H1 (cell line): Measurements from ENCODE around the gene PAX8. TPM values are rescaled to one million over a fixed set of nuclear protein-coding genes. Genes with fewer than 3 reads are reported as not detected.

Source experiments
- CTCF ChIA-PET: fragments of 300-600 bp; sonication (Branson Sonifier 250); formaldehyde crosslinking; loops from one replicate; lab custom pipeline; 2021; ENCODE audit not compliant: partially characterized antibody; lab: Charles Lee
- POLR2A ChIA-PET: fragments of 300-600 bp; sonication (Branson Sonifier 250); formaldehyde crosslinking; loops from one replicate; lab custom pipeline; 2021; ENCODE audit warnings: inconsistent platforms; ENCODE audit not compliant: partially characterized antibody; lab: Charles Lee
- DNase-seq, 2 experiments: peaks; one replicate each; pipeline versions ENCODE4 v3.0.0 to v3.0.0-alpha.2; 2010 to 2022; ENCODE audit warnings: low spot score in 2 of 2, low read depth in 1 of 2, mixed read lengths in 1 of 2
- FAIRE-seq: peaks from 2 replicates; lab custom pipeline; 2011; peaks lifted over from hg19 to GRCh38; lab: Jason Lieb, UNC
- H2AFZ ChIP-seq: 2 replicates; pipeline ENCODE4 v1.8.1; 2012; ENCODE audit warnings: low read length, inconsistent platforms
- H2AK5ac ChIP-seq: 2 replicates; pipeline ENCODE4 v1.6.1; 2013; ENCODE audit warnings: low read depth, low read length
- H2BK120ac ChIP-seq: replicated peaks from 2 replicates; pipeline ENCODE3; 2013; ENCODE audit warnings: low read depth, low read length, inconsistent platforms
- H2BK12ac ChIP-seq: 2 replicates; pipeline ENCODE4 v1.6.1; 2013; ENCODE audit warnings: low read depth, low read length
- H2BK15ac ChIP-seq: 2 replicates; pipeline ENCODE4 v1.6.1; 2013; ENCODE audit warnings: low read length
- H2BK20ac ChIP-seq: 2 replicates; pipeline ENCODE4 v1.6.1; 2013; ENCODE audit warnings: low read length
- H2BK5ac ChIP-seq: 2 replicates; pipeline ENCODE4 v1.6.1; 2013; ENCODE audit warnings: low read depth, low read length
- H3K14ac ChIP-seq: 2 replicates; pipeline ENCODE4 v1.6.1; 2013; ENCODE audit warnings: inconsistent platforms; ENCODE audit not compliant: insufficient read length
- H3K18ac ChIP-seq: 2 replicates; pipeline ENCODE4 v1.6.1; 2013; ENCODE audit warnings: low read length; ENCODE audit errors: extremely low read depth
- H3K23ac ChIP-seq: 2 replicates; pipeline ENCODE4 v1.6.1; 2013; ENCODE audit warnings: inconsistent platforms; ENCODE audit not compliant: insufficient read length
- H3K23me2 ChIP-seq: 2 replicates; pipeline ENCODE4 v1.6.1; 2013; ENCODE audit warnings: low read depth, low read length
- H3K27ac ChIP-seq: 2 replicates; pipeline ENCODE4 v1.6.1; 2011; ENCODE audit warnings: low read depth, low read length, inconsistent platforms
- H3K27me3 ChIP-seq, 4 experiments: replicated peaks in 1 of 4; 1 replicate in 1 of 4; 2 replicates in 3 of 4; pipeline versions ENCODE4 v1.6.1 to v1.8.1; 2011 to 2013; ENCODE audit warnings: low read length in 3 of 4, mild to moderate bottlenecking in 3 of 4, inconsistent platforms in 2 of 4, mixed read lengths in 2 of 4, moderate library complexity in 1 of 4; ENCODE audit not compliant: control insufficient read depth in 3 of 4, insufficient read depth in 3 of 4; ENCODE audit errors: extremely low read depth in 1 of 4
- H3K36me3 ChIP-seq, 4 experiments: 2 replicates each; pipeline versions ENCODE4 v1.6.1 to v1.8.1; 2011 to 2013; ENCODE audit warnings: mild to moderate bottlenecking in 4 of 4, low read length in 3 of 4, moderate library complexity in 2 of 4, control low read depth in 1 of 4, inconsistent platforms in 1 of 4; ENCODE audit not compliant: insufficient read depth in 4 of 4, control insufficient read depth in 2 of 4
- H3K4ac ChIP-seq: replicated peaks from 2 replicates; pipeline ENCODE3; 2013; ENCODE audit warnings: low read length, low read depth, mixed read lengths, inconsistent platforms; ENCODE audit not compliant: insufficient read length
- H3K4me1 ChIP-seq, 4 experiments: replicated peaks in 1 of 4; 1 replicate in 1 of 4; 2 replicates in 3 of 4; pipeline versions ENCODE4 v1.6.1 to v1.8.1; 2011 to 2013; ENCODE audit warnings: low read length in 3 of 4, inconsistent platforms in 2 of 4, mixed read lengths in 1 of 4; ENCODE audit not compliant: insufficient read depth in 4 of 4, control insufficient read depth in 3 of 4
- H3K4me2 ChIP-seq, 2 experiments: 2 replicates each; pipeline versions ENCODE4 v1.6.1 to v1.8.1; 2011 to 2013; ENCODE audit warnings: low read depth in 2 of 2, low read length in 2 of 2, control low read depth in 1 of 2, inconsistent platforms in 1 of 2, mild to moderate bottlenecking in 1 of 2; ENCODE audit not compliant: insufficient read depth in 1 of 2
- H3K4me3 ChIP-seq, 4 experiments: fragments of 200-600, 300-600 bp in 1 of 4; sonication (generic), shearing (Covaris generic), sonication (Bioruptor Twin) in 1 of 4; 2 replicates each; pipeline versions ENCODE4 v1.5.1 to v1.8.1; 2011 to 2016; ENCODE audit warnings: low read length in 4 of 4, low read depth in 3 of 4, control low read depth in 2 of 4, inconsistent platforms in 2 of 4, mild to moderate bottlenecking in 2 of 4, mixed read lengths in 1 of 4, moderate library complexity in 1 of 4; ENCODE audit not compliant: insufficient read depth in 2 of 4; ENCODE audit errors: extremely low read depth in 1 of 4
- H3K56ac ChIP-seq: replicated peaks from 2 replicates; pipeline ENCODE3; 2013; ENCODE audit warnings: low read depth, mild to moderate bottlenecking, mixed read lengths, low read length, inconsistent platforms; ENCODE audit not compliant: insufficient read length
- H3K79me1 ChIP-seq: 2 replicates; pipeline ENCODE4 v1.6.1; 2013; ENCODE audit warnings: low read depth, low read length, control low read depth
- H3K79me2 ChIP-seq, 2 experiments: 2 replicates each; pipeline versions ENCODE4 v1.6.1 to v1.8.1; 2012 to 2013; ENCODE audit warnings: low read length in 2 of 2, mild to moderate bottlenecking in 2 of 2, inconsistent platforms in 1 of 2; ENCODE audit not compliant: insufficient read depth in 2 of 2, control insufficient read depth in 1 of 2
- H3K9ac ChIP-seq, 4 experiments: replicated peaks in 1 of 4; 1 replicate in 1 of 4; 2 replicates in 3 of 4; pipeline versions ENCODE4 v1.6.1 to v1.8.1; 2011 to 2013; ENCODE audit warnings: low read depth in 3 of 4, low read length in 3 of 4, control low read depth in 2 of 4, mild to moderate bottlenecking in 2 of 4, moderate library complexity in 2 of 4, inconsistent platforms in 1 of 4; ENCODE audit errors: extremely low read depth in 1 of 4
- H3K9me3 ChIP-seq, 2 experiments: 2 replicates each; pipeline versions ENCODE4 v1.6.1 to v1.8.1; 2012 to 2013; ENCODE audit warnings: mild to moderate bottlenecking in 2 of 2, moderate library complexity in 2 of 2, control low read depth in 1 of 2, inconsistent platforms in 1 of 2, low read depth in 1 of 2, low read length in 1 of 2, mixed read lengths in 1 of 2; ENCODE audit not compliant: insufficient read depth in 2 of 2
- H4K20me1 ChIP-seq, 2 experiments: replicated peaks in 1 of 2; 2 replicates each; pipeline versions ENCODE3 to v1.8.1; 2011 to 2013; ENCODE audit warnings: inconsistent platforms in 2 of 2, low read length in 2 of 2, mild to moderate bottlenecking in 1 of 2; ENCODE audit not compliant: insufficient read depth in 2 of 2, control insufficient read depth in 1 of 2
- H4K5ac ChIP-seq: 2 replicates; pipeline ENCODE4 v1.6.1; 2013; ENCODE audit warnings: low read length, low read depth, mixed read lengths, inconsistent platforms; ENCODE audit not compliant: insufficient read length
- H4K8ac ChIP-seq: 2 replicates; pipeline ENCODE4 v1.8.0; 2013; ENCODE audit warnings: mild to moderate bottlenecking, moderate library complexity, low read length, inconsistent platforms; ENCODE audit not compliant: insufficient read depth; ENCODE audit errors: extremely low read depth
- H4K91ac ChIP-seq: replicated peaks from 2 replicates; pipeline ENCODE3; 2013; ENCODE audit warnings: low read length, mixed read lengths, inconsistent platforms; ENCODE audit not compliant: insufficient read length
- BCL11A ChIP-seq, 2 experiments: IDR thresholded peaks; one replicate each; pipeline ENCODE4 v1.6.1; 2011; ENCODE audit warnings: low read depth in 2 of 2, low read length in 2 of 2, mild to moderate bottlenecking in 2 of 2
- CBX5 ChIP-seq: fragments of 300-800, 300-1000 bp; sonication (generic); IDR thresholded peaks from 2 replicates; pipeline ENCODE4 v1.7.1; 2016; ENCODE audit warnings: antibody characterized with exemption, low read length, low read depth
- CEBPB ChIP-seq: IDR thresholded peaks from 2 replicates; pipeline ENCODE4 v1.6.1; 2012; ENCODE audit warnings: low read depth, low read length
- CHD1 ChIP-seq: IDR thresholded peaks from 2 replicates; pipeline ENCODE4 v1.6.1; 2012; ENCODE audit warnings: low read depth, low read length, improper control_type of control experiment
- CTCF ChIP-seq, 3 experiments: IDR thresholded peaks; 1 replicate in 2 of 3; 2 replicates in 1 of 3; pipeline versions ENCODE4 v1.5.1 to v1.6.1; 2011; ENCODE audit warnings: low read length in 3 of 3, mild to moderate bottlenecking in 3 of 3, inconsistent platforms in 2 of 3, low read depth in 1 of 3, moderate library complexity in 1 of 3; ENCODE audit not compliant: insufficient read depth in 1 of 3; ENCODE audit errors: control extremely low read depth in 1 of 3
- GABPA ChIP-seq: IDR thresholded peaks from 2 replicates; pipeline ENCODE4 v1.6.1; 2011; ENCODE audit warnings: mild to moderate bottlenecking, low read length, moderate library complexity, borderline replicate concordance; ENCODE audit not compliant: insufficient read depth
- HDAC6 ChIP-seq: IDR thresholded peaks from one replicate; pipeline ENCODE4 v1.7.1; 2012; ENCODE audit warnings: low read depth, mild to moderate bottlenecking, inconsistent platforms, low read length, moderate library complexity
- KDM5A ChIP-seq: fragments of 200-600 bp; IDR thresholded peaks from 2 replicates; pipeline ENCODE4 v1.7.1; 2012; ENCODE audit warnings: mild to moderate bottlenecking, low read length, inconsistent platforms, mixed read lengths
- NANOG ChIP-seq: IDR thresholded peaks from 2 replicates; pipeline ENCODE4 v1.6.1; 2011; ENCODE audit warnings: low read length, low read depth, mild to moderate bottlenecking, inconsistent platforms; ENCODE audit not compliant: insufficient read depth, poor library complexity, severe bottlenecking
- PHF8 ChIP-seq: fragments of 200-600 bp; sonication (generic); conservative IDR thresholded peaks from 2 replicates; pipeline ENCODE4 v1.7.1; 2012; ENCODE audit warnings: low read depth, mild to moderate bottlenecking, inconsistent platforms, low read length, moderate library complexity
- POLR2A ChIP-seq, 2 experiments: IDR thresholded peaks; 1 replicate in 1 of 2; 2 replicates in 1 of 2; pipeline ENCODE4 v1.6.1; 2011; ENCODE audit warnings: low read depth in 2 of 2, low read length in 2 of 2, mild to moderate bottlenecking in 2 of 2; ENCODE audit errors: control extremely low read depth in 1 of 2
- SP1 ChIP-seq: IDR thresholded peaks from 2 replicates; pipeline ENCODE4 v1.6.1; 2011; ENCODE audit warnings: low read depth, low read length
- SUZ12 ChIP-seq: fragments of 200-600 bp; sonication (generic); IDR thresholded peaks from 2 replicates; pipeline ENCODE4 v1.6.1; 2012; ENCODE audit warnings: mild to moderate bottlenecking, inconsistent platforms, low read length, moderate library complexity, mixed read lengths
- WGBS, 2 experiments: shearing (Covaris generic) in 1 of 2; methylation state at CpG; one replicate each; pipeline versions ENCODE4 v1.1.6 to v1.1.7; 2013 to 2015; ENCODE audit warnings: low lambda C conversion rate in 2 of 2, mixed read lengths in 2 of 2, inconsistent platforms in 1 of 2, low coverage in 1 of 2, missing lambda C conversion rate in 1 of 2; ENCODE audit not compliant: insufficient replicate concordance in 2 of 2, insufficient coverage in 1 of 2, insufficient read length in 1 of 2; ENCODE audit errors: extremely low coverage in 1 of 2, missing lambda C conversion rate in 1 of 2; 5-methylcytosine and 5-hydroxymethylcytosine counted together
- polyA plus RNA-seq, 7 experiments: library from polyadenylated mRNA; depleted of rRNA in 3 of 7; stranded (reverse) in 5 of 7; unstranded in 2 of 7; fragments of >200 nt in 5 of 7; fragments of 200-250 nt in 2 of 7; gene quantifications; 1 replicate in 5 of 7; 2 replicates in 1 of 7; 4 replicates in 1 of 7; pipeline versions ENCODE4 v1.2.1 to v1.2.3, GENCODE V29; 2011 to 2013; ENCODE audit warnings: missing spikeins in 2 of 7, mixed read lengths in 2 of 7
- total RNA-seq: library from RNA; stranded (reverse); fragmentation: NEBNext Ultra II Directional; extraction: Animal tissue kit (Norgen Biotek cat#: 25700); gene quantifications from 2 replicates; pipeline ENCODE4 v1.2.1, GENCODE V29; 2021

Gene PAX8
- total and polyA plus RNA-seq, 2 of the 8 experiments (the other 6 are each of a cell fraction or from before 2014, with no cell fraction given), result 0.02 TPM; not detected in 1

- Histone ChIP-seq H2BK15ac (no peak overlapping the region), H3K4me3 (no peak overlapping the region), H2AFZ (no peak overlapping the region)
- TF ChIP-seq CEBPB (no peak), SP1 (no peak), NANOG (no peak), PHF8 (no peak), CTCF (IDR thresholded peaks at IDR 0.05; ENCODE audit: control extremely low read depth in 1 of 3, insufficient read depth in 1 of 3, low read depth in 1 of 3, low read length in 3 of 3) (no peak), BCL11A (IDR thresholded peaks at IDR 0.05; ENCODE audit: low read depth in 2 of 2, low read length in 2 of 2) (no peak), CBX5 (no peak), KDM5A (no peak), SUZ12 (no peak), HDAC6 (no peak), CHD1 (no peak), POLR2A (IDR thresholded peaks at IDR 0.05; ENCODE audit: control extremely low read depth in 1 of 2, low read depth in 2 of 2, low read length in 2 of 2) (no peak), GABPA (no peak)
Measured at GRCh38 chr2:113304702-113305101, 26.0 kb upstream of the PAX8 start.

More at GRCh38 chr2:113304702-113305101, 26.0 kb upstream of the PAX8 start:
- no peak overlapping the region for H3K9ac ChIP-seq
- H2BK5ac ChIP-seq, result no peak overlapping the region
- CTCF ChIA-PET, result interaction anchor here (1.3 kb wide), 1 partner anchor 32 kb away, joined by 3 read pairs; no protein-coding TSS in a partner anchor
- no peaks in the 10 kb centered on the region for H3K79me1 ChIP-seq
- H3K23ac ChIP-seq, result no peak overlapping the region
- no peaks in the 10 kb centered on the region for H4K20me1 ChIP-seq
- no peak overlapping the region for H3K4ac ChIP-seq
- DNase-seq, result no peak
- H2BK12ac ChIP-seq, result no peak overlapping the region
- H3K36me3 ChIP-seq, result no peaks in the 10 kb centered on the region
- no peak overlapping the region for H4K91ac ChIP-seq
- no peaks in the 10 kb centered on the region for H3K79me2 ChIP-seq
- POLR2A ChIA-PET, result no interaction called here
- H3K23me2 ChIP-seq, result no peaks in the 10 kb centered on the region
- no peak overlapping the region for H4K8ac ChIP-seq
- H3K27me3 ChIP-seq, result no peaks in the 10 kb centered on the region
- H3K4me2 ChIP-seq, result no peak overlapping the region
- H2BK20ac ChIP-seq, result no peak overlapping the region
- no peak overlapping the region for H3K56ac ChIP-seq
- H2AK5ac ChIP-seq, result no peak overlapping the region
- H3K14ac ChIP-seq, result no peak overlapping the region
- H4K5ac ChIP-seq, result no peak overlapping the region
- H3K4me1 ChIP-seq, result peaks cover 0 to 5% (median 2%) of the 10 kb centered on the region in 4 experiments; a peak in 2 of 7 replicates
- FAIRE-seq, result no peak
- H3K9me3 ChIP-seq, result no peaks in the 10 kb centered on the region
- WGBS, 2 experiments, result 86% methylated on average over 6 of the region's 6 CpGs; no CpG with 5 or more reads in 1 of the 2 experiments
- H3K18ac ChIP-seq, result no peak overlapping the region
- no peak overlapping the region for H2BK120ac ChIP-seq
- no peak overlapping the region for H3K27ac ChIP-seq
